HG03565 (cell line): Measurements from ENCODE around the gene TMEM219.
"Not testable (repeated sequence)": the region's sequence is repeated elsewhere in the genome, so short reads cannot be mapped to it uniquely, and the experiment has no call there.

ENCODE experiments used
- ATAC-seq: cut with Tn5 transposase; IDR thresholded peaks from one replicate; pipeline ENCODE4 v1.9.1; 2021; ENCODE audit warnings: mild to moderate bottlenecking, moderate library complexity; ENCODE audit not compliant: unreplicated experiment

TMEM219 gene

DNA sequence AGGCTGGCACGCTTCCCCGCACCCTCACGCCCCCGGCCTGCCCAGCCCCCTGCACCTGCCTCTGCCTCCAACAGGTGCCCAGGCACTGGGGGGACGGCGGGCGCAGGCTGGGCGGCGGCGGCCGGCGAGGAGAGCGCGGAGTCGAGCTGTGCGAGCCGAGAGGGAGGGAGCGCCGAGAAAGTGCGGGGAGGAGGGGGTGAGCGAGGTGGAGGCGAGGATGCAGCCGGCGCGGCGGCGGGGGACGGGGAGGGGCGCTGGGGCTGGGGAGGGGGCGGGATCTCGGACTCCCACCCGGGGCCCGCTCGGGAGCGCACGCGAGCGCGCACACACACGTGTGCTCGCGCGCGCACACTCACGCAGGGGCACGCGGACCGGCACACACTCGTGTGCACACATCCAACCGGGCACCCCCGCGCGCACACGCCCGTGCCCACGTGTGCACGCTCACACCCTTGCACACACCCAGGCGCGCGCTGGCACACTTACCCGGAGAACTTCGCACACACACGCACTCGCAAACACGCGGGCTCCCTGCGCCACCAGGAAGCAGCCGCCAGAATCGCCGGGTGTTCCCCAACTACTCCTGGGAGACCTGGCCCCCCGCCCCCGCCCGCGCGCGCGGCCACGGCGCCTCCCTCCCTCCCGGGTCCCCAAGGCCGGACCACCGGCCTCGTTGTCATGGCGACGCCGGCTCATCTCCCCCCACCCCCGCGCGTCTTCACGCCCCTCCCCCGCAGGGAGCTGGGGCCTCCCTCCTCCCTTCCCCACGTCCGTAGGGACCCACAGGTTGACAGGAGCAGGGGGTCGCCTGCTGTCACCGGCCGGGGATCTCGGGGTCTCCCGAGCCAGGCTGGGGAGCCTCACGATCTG is 49.2 kb downstream of the TMEM219 start, which contains the start of gene DOC2A:
DOC2A (minus strand) TSS at position 184 of the 870 bp plus-strand sequence. CDS start 805 bp downstream, outside the sequence.
- no peak for ATAC-seq

DNA sequence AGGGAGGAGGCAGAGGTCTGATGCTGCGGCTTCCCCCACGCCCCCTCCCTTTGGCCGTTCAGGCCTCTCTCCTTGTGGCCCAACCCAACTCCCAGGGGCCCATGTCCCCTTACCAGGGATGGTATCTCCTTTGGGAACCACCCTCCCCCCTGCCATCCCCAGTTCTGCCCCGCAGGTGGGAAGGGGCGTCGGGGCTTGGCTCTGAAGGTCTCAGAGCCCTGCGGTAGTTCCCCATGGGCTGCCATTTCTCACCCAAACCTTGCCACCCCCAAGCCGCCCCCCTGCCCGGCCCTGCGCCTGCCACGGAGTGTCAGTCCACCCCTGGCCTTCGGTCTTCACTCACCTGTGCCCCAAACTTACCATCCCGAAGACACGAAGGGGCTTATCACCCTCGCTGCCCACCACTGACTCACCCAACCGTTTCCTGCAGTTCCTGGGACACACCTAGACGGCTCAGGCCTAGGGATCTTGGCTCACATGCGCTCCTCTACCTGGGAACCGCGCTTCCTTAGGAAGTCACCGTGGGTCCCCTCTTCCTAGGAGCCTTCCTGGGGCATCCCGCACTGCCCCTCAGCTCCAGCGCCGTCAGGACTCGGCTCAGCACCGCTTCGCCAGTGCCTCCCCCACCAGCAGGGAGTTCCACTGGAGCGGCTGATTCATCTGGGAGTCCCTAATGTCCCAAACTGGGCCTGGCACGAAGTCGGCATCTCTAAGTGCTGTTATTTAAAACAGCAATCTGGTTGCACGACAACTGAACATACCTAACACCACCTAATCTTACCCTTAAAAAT is 50.0 kb downstream of the TMEM219 start:
- no peak for ATAC-seq

GRCh38 chr16:30012598-30012997 is 50.7 kb downstream of the TMEM219 start:
- not testable (repeated sequence) for ATAC-seq

DNA sequence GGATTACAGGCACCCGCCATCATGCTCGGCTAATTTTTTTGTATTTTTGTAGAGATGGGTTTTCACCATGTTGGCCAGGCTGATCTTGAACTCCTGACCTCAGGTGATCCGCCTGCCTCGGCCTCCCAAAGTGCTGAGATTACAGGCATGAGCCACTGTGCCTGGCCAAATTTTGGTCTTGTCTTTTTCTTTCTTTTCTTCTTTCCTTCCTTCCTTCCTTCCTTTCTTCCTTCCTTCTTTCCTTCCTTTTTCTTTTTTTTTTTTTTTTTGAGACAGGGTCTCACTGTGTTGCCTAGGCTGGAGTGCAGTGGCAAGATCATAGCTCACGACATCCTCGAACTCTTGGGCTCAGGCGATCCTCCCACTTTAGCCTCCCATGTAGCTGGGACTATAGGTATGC is 53.6 kb downstream of the TMEM219 start:
- not testable (repeated sequence) for ATAC-seq

- no peak for ATAC-seq
Measured at GRCh38 chr16:30016555-30017276, 54.8 kb downstream of the TMEM219 start.

GRCh38 chr16:30017277-30017656 is 55.4 kb downstream of the TMEM219 start:
- ATAC-seq: no peak

DNA sequence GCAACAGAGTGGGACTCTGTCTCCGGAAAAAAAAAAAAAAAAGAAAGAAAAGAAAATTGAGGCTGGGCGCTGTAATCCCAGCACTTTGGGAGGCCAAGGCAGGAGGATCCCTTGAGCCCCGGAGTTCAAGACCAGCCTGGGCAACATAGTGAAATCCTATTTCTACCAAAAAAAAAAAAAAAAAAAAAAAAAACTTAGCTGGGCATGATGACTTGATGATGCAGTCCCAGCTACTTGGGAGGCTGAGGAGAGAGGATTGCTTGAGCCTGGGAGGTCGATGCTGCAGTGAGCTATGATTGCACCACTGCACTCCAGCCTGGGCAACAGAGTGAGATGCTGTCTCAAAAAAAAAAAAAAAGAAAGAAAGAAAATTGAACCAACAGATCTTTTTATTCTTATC is 56.1 kb downstream of the TMEM219 start:
- not testable (repeated sequence) for ATAC-seq

GRCh38 chr16:30018731-30019158 is 56.9 kb downstream of the TMEM219 start:
- no peak for ATAC-seq
